Measurements from ENCODE around the gene TMEM181.

GRCh38 chr6:158629367-158630221 lies 69.7 kb downstream of the TMEM181 start:
- TF ChIP-seq, protein P1, sequence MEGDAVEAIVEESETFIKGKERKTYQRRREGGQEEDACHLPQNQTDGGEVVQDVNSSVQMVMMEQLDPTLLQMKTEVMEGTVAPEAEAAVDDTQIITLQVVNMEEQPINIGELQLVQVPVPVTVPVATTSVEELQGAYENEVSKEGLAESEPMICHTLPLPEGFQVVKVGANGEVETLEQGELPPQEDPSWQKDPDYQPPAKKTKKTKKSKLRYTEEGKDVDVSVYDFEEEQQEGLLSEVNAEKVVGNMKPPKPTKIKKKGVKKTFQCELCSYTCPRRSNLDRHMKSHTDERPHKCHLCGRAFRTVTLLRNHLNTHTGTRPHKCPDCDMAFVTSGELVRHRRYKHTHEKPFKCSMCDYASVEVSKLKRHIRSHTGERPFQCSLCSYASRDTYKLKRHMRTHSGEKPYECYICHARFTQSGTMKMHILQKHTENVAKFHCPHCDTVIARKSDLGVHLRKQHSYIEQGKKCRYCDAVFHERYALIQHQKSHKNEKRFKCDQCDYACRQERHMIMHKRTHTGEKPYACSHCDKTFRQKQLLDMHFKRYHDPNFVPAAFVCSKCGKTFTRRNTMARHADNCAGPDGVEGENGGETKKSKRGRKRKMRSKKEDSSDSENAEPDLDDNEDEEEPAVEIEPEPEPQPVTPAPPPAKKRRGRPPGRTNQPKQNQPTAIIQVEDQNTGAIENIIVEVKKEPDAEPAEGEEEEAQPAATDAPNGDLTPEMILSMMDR (IDR thresholded peaks at IDR 0.05), result peak in 1 of 3 donors; percentile 26
- TF ChIP-seq POLR2A (IDR thresholded peaks at IDR 0.05), result no peak
- no peak for TF ChIP-seq POLR2AphosphoS5 (IDR thresholded peaks at IDR 0.05)

Data from breast epithelium (tissue), 3 donors.